ENCODE results near the gene SSX2IP.

The SSX2IP gene

DNA sequence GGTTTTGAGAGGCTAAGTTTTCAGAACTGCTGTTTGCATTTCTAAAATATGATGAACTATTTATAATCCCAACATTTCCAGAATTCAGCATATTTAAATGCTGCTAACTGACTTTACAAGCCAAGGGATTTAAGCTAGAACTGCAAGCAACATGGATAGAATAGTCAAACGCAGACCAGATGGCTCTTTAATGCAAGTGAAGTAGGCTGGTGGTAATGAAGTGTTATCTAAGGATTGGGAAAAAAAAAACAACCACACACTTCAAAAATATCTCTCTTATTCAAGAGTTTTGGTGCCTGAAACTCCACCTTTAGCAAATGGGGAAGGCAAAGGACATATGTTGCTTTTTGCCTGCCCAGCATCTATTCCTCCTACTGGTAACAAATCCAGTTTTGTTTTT lies 20.9 kb upstream of the SSX2IP start:
- no peak for DNase-seq (ENCODE audit: low spot score)

DNA sequence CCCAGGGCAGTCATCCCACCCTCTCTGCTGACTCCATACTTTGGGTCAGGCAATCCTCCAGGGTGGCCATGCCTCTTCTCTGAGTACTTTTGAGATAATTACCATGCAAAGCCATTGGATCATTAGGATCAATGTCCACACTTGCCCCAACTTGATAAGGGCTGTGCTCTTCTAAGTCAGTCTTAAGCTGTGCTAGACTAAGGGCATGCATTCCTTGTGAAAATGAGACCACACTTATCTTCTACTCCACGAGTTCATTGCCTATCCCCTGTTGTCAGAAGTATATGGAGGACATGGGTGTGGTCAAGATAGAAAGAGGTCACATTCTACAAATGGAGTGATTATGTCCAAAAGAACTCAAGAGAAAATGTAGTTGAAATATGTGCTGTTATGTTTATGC lies 18.9 kb upstream of the SSX2IP start:
- no peak for DNase-seq (ENCODE audit: low spot score)

DNA sequence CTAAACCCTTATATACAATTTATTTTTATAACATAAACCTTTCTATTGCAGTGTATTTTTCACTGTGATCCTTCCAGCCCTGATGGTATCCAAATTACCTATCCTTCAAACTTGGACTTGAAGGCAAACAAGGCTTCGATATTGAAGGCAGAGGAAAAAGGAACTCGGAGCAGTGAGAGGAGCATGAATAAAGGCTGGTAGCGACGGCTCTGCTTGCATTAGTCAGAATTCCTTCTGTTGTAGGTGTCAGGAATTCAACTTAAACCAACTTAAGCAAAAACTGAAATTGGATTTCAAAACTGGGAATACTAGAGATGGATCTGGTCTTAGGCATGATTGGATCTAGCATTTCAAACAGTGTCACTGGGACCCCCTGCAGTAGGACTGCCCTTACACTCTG lies 17.8 kb upstream of the SSX2IP start:
- no peak for DNase-seq (ENCODE audit: low spot score)

DNA sequence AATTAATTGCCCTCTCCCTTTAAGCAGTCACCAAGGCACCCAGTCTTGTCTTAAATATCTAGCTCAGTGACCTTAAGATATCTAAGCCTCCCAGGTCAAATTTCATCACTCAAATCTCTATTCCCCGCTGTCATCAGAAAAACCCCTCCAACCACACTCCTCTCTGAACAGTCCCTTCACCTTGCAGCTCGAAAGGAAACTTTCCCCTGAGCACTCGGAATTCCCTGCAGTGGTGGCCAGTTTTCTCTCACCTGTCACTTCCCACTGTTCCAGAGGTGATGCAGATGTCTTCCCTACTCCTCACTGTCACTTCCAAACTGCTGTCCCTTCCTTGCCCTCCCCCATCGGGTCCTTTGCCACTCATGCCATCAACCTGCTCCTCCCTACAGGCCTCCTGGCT lies 15.3 kb upstream of the SSX2IP start:
- DNase-seq (ENCODE audit: low spot score) = no peak

DNA sequence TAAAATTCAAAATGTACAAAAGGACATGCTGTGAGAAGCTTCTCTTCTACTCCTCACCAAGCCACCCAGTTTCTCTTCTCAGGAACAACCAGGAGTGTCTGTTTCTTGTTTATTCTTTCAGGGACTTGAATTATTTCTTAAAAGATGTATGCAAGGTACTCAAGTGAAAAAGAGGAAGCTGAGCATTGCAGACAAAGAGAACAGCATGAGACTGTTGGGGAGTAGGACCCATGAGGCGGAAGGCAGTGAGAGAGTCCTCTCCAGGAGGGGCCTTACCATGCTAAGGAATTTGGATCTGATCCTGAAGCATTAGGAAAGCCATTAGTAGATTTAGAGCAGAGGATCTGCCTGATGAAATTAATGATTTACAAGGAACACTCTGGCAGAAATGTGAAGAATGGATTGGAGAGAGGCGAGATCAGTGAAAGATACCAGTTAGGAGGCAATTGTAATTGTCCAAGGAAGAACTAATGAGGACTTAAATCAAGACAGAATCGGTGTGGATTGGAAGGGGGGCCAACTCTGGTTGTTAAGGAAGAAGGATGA lies 14.7 kb upstream of the SSX2IP start:
- no peak for DNase-seq (ENCODE audit: low spot score)

DNA sequence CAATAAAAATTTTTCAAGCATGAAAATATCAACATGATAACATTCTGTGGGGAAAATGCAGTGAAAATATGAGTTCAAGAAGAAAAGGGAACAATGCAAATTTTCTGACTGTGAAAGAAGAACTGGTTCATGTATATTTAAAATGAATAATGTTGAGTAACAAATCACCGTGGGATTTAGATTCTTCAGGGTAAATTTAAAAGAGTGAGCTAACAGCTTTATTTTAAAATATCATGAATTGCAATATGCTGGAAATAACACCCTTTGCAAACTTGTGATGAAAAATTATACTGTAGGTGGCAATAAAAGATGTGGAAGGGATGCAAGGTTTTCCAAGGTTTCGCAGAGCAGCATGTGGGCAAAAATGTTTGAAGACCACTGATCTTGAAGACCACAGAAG lies 13.2 kb upstream of the SSX2IP start:
- DNase-seq (ENCODE audit: low spot score) = no peak

DNA sequence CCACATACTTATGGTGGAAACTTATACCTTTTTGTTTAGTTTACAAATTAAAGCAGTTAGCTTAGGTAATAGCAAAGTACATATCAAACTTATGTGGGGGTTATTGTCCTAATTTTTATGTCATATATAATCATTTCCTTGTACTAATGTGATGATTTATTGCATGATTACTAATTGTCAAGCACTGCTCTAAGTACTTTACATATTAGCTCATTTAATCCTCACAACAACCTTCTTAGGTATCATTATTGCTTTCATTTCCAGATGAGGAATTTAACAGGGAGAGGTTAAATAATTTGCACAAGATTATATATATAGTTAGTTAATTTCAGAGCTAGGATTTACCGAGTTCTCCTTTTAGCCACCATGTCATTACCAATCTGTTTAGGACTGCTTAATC lies 11.9 kb upstream of the SSX2IP start:
- DNase-seq (ENCODE audit: low spot score) = no peak

DNA sequence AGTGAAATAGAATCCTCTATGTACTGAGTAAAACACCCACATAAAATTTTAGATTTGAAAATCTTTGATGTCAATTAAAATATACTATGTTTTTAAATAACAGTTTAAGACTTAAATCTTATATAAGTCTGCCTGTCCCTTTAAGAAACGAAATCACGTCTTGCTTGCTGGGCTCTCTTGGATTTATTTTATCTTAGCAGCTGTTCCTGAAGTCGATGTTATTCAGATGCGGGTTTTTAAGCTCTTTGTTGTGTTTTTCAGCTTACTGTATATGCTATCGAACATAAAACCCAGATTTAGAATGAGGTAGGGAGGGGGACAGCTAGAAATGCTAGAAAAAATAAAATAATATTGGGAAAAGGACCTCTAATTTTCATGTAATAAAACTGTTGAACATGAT lies 11.1 kb upstream of the SSX2IP start:
- DNase-seq (ENCODE audit: low spot score) = no peak

DNA sequence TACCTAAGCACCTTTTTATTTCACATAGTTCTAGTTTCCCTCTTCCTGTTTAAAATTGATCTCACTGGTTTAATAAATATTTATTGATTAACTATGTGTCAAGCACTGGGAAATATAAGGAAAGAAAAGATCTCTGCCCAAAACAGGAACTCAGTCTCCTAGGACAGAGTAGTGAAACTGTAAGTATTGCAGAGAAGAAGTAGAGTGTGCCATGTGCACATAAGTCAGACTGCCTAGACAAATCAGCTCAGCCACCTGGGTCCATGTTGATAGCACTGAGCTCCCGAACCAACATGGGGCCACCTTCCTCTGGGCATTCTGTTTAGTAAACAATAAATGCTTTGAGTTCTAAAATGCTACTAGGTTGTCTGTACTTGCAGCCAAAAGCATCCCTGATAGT lies 9.8 kb upstream of the SSX2IP start:
- DNase-seq (ENCODE audit: low spot score) = peak; percentile 21

DNA sequence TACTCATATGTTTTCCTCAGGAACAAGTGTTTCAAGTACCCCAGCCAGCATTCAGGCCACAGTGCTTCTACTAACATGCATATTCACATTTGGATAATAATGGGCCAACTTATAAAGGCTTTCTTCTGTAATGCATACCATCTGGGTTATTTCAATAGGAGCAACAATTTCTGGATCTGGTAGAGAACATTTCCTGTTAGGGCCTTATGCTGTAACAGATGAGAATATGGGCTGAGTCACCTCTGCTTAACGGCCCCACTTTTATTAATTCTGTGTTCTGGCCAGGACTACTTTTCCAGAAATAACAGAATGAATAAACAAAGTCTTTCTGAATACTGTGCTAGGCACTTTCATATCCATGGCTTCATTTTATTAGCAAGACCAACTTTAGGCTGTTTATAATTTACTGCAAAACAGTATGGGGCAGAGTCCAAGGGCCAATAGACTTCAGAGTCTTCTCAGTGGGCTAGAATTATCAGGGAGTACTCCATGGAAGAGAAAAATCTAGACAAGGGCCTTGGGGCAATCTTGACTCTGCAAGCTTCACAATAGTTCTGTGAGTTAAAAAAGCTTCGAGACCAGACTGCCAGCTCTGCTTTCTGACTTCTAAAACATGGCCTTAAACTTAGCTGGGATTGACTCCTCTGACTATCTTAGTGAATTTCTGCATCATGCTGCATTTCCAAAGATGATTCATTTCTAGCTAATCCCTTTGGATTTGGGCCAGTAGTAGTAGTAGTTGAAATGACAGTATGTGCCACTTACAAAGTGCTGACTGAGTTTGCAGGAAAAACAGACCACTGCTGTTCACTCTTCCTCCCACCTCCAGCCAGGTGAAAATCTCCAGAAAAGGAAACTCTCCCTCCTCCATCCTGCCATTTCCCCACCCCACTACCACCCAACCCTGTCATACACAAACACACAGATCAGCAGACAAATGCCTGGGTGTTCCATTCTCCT lies 8.2 kb upstream of the SSX2IP start:
- no peak for DNase-seq (ENCODE audit: low spot score)

DNA sequence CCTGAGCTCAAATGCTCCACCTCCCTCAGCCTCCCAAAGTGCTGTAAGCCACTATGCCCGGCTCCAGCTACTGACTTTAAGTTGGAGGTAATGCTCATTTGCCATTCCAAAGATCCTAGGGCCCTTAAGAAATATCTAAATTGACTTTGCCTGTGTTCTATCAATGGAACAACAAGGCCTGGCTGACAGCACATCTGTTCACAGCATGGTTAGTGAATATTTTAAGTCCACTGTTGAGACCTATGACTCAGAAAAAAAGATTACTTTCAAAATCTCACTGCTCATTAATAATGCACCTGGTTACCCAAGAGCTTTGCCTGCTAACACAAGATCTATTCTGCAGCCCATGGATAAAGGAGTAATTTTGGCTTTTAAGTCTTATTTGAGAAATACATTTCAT lies 3.5 kb upstream of the SSX2IP start:
- DNase-seq (ENCODE audit: low spot score) = no peak

DNA sequence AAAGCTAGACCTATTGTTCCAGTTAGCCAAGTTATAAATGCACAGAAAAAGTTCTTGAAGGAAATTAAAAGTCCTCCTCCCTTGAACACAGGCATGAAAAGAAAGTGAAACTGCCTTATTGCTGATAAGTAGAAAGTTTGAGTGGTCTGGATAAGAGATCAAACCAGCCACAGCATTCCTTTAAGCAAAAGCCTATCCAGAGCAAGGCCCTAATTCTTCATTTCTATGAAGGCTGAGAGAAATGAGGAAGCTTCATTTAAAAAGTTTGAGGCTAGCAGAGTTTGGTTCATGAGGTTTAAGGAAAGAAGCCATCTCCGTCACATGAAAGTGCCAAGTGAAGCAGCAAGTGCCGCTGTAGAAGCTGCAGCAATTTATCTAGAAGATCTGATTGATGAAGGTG lies 2.7 kb upstream of the SSX2IP start:
- peak; percentile 26 for DNase-seq (ENCODE audit: low spot score)

DNA sequence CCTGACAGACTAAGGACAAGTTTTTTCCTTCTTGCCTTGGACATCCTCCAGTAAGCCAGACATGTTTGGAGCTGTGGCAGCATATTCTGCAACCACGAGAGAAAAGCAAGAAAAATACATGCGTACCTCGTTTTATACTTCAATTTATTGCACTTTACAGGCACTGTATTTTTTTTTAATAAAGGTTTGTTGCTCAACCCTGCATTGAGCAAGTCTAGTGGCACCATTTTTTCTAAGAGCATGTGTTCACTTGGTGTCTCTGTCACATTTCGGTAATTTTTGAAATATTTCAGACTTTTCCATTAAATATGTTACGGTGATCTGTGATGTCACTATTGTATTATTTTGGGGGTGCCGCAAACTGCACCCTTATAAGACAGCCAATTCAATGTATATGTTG lies 2.1 kb upstream of the SSX2IP start:
- no peak for DNase-seq (ENCODE audit: low spot score)

DNA sequence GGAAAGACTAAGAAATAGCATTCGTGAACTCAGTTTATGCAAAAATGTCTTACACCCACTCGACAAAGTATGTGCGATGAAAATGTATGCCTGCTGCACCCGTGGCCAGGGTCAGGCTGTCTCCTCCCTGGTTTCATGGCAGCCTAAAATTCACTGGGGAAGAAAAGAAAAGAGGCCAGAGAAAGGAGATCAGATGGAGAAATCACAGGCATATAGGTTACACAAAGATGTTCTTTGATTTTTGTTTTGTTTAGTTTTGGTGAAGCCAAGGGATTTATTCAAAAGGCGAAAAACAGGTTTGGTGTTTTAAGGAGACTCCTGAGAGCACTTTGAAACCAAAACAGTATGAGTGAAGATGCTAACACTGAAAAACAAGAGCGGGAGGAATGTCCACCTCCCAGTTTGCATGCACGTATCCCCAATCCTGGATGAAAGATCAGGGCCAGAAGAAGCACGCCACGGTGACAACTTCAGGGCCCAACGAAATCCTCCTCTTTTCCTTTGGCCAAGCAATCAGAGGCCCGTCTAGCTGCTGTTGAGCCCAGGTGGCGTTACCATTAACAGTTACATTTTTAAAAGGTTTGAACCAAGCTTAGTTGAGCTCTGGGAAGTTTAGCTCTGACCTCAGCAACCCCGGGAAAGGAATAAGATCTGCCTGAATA lies 992 bp upstream of the SSX2IP start:
- no peak for DNase-seq (ENCODE audit: low spot score)

DNA sequence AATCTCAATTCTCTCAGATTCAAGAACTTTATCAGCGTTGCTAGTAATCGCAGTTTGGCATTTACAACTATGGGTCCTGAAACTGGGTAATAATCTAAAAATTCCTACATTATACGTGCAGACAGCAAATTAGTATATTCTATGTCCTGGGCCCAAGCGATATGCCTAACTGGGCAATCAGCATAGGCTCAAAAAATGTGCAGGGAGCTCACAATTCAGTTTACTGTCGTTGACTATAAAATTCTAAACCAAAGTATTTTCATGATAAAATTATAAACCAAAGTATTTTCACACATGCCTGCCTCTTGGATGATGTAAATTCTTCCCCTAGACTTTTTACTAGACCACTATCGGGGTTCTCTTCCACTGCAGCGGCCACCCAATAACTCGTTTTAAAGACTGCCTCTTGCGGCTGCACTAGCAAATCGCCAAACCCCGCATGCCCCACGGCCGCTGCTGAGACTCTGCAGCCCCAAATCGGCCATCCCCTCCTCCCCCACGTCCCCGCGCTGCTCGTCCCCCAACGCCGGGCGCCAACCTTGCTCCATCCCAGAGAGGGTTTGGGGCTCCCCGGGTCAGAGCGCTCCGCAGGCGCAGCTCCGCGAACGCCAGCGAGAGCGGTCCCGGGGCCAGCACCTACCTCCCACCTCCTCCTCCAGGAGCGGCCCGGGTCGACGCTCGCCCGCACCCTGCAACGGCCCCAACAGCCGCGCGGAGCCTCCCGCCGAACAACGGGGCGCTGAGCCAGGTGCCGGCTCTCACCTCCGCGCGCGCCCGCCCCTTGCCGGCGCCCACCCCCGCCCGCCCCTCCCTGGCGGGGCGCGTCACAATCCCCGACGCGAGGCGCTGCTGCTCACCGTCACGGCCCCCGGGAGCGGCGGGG lies 506 bp downstream of the SSX2IP start:
- peak; percentile 75 for DNase-seq (ENCODE audit: low spot score)

DNA sequence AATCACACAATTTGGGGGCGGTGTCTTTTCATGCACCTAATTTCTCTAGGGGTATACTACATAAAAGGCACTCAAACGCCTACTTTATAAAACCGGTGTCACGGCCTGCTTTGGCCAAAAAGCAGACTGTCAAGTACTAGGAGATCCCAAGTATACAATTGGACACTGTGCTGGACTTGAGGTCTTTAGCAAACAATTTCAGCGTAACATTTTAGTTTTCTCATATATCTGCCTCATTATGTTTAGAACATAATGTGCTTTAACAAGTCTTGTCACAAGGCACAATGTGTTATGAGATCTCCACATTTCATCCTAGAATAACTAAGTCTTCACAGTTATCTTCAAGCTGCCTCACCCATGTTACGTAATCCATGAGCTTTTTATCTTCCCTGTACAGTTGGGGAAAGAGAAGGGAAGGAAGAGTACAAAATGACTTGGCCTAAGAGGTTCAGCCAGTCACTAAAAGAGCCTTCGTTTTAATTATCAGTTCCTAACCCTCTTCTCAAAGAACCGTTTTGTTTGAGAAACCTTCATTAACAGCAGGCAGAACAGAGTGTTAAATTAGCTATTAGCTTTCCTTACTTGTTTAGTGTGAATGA lies 1.7 kb downstream of the SSX2IP start:
- DNase-seq (ENCODE audit: low spot score) = no peak

DNA sequence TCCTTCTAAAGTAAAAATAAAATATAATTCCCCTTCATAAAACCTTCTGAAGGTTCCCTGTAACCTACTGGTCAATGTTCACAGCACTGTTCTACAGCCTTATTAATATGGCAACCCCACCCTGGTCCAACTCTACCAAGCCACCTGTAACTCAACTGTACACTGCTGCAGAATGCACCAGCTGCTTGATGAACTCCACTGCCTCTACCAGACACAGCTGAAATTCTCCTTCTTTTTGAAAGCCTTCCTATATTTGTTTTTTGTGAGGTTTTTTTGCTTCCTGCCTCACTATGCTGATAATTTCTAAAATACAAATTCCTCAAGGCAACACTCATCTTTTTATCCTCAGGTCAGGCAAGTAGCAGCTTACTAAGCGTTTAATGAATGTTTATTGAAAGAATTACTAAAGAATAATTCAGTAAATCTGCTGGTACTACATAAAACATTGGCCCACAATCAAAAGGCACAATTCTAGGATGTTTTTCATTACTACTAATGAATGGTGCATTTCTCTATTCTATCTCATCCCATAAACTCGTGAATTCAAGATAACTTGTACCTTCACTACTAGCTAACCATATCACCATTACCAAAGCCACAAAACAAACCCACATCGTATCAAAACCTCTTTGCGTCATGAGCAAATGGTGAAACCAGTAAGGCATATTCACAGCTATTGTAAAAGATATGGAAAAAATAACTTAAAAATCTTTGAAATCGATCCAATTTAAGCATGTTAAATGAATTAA lies 2.4 kb downstream of the SSX2IP start:
- DNase-seq (ENCODE audit: low spot score) = no peak

DNA sequence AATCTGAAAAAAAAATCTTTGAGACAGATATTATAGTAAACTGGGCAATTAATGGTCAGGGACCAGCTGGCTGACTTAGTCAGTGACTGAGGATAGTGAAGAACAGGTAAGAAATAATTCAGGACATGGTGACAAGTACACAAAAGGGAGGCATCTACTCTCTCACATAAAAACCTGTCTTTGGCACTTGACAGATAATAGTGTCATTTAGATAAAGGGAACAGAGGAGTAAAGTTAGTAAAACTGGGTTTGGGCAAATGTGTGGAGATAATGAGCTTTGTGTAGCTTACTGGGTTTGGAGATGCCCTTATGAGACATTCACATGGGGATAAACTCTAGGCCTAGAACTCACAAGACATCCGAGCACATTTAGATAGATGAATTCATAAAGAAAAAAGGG lies 4.0 kb downstream of the SSX2IP start:
- DNase-seq (ENCODE audit: low spot score) = no peak

DNA sequence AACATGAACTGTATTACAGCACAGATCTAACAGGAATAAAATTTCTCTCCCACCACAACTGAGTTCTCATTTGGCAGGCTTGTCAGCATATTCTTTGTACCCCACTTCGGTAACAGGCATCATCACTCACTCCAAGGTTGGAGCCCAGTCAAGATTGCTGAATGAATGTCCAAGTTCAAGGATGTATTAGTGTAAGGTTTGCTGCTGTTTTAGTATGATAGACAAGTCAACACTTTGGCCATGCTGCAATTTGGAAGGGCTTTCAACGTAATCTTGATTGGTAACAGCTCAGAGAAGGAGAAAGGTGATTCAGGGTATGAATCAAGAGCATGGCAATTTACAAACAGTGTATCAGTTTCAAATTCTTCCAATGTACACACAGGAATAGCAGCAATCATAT lies 6.8 kb downstream of the SSX2IP start:
- DNase-seq (ENCODE audit: low spot score) = no peak

DNA sequence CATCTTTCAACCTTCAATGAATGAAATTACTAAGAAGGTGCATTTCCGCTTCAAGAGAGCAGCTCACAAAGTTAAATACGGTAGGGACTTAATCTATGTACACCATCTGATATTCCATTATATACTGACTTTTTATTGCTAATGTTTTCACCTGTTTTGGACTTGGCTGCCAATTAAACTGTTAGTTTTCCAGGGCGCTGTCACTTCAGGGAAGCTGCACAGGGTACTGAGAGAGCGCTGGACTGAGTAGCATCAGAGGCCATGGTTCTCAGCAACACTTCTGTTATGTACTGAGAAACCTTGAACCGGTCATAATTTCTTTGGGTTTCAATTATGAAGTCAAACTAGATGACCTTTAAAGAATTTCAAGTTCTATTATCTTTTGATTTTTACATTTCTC lies 8.2 kb downstream of the SSX2IP start:
- no peak for DNase-seq (ENCODE audit: low spot score)

DNA sequence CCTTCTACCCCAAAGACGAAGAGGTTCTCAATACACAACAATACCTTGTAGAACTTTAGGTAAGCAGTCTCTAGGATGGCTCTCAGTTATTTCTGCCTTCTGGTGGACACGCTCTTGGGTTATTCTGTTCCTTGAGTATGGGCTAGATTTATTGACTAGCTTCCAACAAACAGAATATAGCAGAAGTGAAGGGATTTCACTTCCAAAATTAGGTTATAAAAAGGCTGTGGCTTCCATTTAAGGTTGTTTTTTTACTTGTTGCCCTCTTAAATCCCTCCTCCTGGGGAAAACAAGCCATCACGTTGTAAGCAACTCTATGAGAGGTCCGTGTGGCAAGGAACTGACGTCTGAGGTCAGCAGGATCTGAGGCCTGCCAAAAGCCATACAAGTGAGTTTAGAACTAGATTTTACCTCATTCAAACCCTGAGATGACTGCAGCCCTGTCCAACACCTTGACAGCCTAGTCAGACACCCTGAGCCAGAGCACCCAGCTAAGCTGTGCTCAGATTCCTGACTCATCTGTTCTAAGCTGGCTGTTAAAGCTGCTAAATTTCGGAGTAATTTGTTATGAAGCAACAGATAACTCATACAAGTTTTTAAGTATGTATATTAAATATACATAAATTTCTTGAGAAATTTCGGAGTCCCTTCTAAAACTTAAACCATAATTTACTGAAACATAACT lies 12.7 kb downstream of the SSX2IP start:
- DNase-seq (ENCODE audit: low spot score) = no peak

All from globus pallidus (tissue), 1 donor.